ENCODE data around the gene PHC3. TPM values are rescaled to one million over a fixed set of nuclear protein-coding genes. Genes with fewer than 3 reads are reported as not detected.

The PHC3 gene
- total RNA-seq, 1 donor from 2014 or later, result 55.2 TPM

DNA sequence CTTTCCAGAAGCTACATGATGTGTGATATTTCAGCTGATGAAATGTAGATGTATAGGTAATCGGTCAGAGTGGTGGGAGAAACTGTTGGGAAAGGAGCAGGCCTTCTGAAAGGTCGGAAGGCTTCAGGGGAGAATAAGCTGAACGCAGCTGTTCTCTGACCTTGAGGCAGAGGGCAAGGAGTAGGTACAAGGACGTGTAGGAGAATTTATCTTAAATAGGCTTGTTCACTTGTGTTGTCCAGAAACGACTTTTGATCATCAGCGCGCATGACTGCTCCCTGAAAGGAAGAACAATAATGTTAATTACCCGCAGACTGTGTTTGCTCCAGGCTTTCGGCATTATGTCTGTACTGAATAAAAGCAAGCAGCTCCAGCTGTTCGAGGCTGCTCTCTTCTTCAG, 104.2 kb downstream of the PHC3 start:
- no peak for DNase-seq

DNA sequence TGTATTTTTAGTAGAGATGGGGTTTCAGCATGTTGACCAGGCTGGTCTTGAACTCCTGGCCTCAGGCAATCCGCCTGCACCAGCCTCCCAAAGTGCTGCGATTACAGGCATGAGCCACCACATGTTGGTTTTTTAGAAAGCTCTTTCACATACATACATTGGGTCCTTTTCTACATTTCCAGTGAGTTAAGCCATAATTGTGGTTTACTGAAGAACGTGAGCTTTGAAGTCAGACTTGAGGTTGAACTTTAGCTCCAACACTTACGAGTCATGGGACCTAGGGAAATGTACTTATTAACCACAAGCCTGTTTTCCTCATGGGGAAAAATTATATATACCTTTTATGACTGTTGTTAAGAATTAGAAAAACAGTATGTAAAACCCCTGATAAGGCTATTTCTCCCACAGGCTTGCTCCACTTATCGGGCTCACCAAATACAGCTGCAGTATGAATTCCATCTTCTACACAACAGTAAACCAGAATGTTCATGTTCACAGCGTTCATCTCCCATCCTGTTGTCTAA, 104.8 kb downstream of the PHC3 start:
- DNase-seq, result no peak

DNA sequence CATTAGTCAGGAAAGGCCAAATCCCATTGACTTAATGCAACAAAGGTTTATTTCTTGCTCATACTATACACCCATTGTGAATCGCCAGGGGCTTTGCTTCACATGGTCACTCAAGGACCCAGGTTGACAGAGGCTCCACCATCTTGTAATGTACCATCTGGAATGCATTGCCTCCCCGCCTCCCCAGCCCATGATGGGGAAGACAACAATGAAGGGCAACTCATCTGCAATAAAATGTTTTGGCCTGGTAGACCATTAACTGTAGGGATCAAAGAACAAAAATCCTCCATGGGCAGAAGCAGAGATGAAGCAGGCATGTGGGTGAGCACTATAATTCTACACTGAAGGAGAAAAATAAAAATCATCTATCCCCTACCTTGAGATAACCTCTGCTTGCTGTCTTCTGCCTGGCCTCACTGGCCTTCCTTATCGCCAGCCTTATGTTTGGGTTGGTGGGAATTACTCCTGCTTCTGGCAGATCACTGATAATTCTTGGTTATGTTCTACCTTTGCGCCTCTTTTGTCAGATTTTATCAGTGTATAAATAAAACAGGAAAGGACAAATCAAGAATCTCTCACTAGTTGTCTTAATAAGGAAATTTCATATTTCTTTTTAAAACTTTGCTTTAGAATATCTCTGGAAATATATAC, 106.0 kb downstream of the PHC3 start:
- no peak for DNase-seq

DNA sequence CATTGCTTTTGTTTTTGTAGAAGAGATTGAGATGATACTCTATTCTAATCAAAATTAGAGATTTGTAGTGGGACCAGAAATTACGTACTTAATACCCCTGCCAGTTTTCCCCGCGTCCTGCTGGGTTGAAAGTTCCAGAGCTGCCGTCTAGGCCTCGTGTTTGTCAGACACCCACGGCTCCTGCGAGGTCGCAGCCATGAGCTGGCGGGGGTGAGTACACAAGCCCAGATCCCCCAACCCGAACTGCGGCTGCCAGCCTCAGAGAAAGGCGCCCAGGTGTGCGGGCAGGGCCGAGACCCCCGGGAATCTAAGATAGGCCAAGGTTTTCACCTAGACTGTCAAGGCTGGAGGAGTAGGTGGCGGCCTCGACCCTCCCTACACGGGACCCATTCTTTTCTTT, 117.4 kb downstream of the PHC3 start:
- no peak for DNase-seq

DNA sequence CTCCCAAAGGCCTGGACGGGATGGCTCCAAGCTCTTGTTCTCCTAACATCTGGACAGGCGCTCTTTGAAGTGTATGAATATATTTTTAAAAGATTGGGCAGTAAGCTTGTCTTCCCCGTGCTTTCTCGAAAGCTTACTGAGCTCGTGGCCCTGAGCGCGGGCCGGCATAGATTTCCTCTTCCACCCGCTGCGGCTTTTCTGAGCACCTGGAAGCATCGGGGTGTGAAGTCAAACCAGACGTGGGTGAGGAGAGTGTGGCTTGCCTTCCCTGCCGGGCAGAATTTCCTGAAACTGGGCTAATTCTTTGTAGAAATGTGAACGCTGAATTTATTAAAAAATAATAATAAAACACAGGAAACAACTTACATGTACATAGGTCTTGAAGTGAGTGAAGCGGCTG, 117.8 kb downstream of the PHC3 start:
- no peak for DNase-seq

DNA sequence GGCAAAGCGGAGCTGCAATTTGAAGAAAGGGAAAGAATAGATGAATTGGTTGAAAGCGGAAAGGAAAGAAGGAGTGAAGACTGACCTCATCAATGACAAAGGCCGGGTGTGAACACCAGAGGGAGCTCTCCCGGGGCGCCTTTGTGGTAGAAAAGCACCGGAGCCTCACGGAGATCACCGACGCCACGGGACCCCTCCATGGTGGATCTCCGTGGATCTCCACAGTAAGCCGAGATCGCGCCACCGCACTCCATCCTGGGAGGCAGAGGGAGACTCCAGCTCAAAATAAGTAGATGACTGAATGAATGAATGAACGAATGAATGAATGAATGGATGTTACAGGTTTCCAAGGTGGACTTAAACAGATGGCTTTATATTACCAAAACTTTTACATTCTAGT, 118.8 kb downstream of the PHC3 start:
- no peak for DNase-seq

DNA sequence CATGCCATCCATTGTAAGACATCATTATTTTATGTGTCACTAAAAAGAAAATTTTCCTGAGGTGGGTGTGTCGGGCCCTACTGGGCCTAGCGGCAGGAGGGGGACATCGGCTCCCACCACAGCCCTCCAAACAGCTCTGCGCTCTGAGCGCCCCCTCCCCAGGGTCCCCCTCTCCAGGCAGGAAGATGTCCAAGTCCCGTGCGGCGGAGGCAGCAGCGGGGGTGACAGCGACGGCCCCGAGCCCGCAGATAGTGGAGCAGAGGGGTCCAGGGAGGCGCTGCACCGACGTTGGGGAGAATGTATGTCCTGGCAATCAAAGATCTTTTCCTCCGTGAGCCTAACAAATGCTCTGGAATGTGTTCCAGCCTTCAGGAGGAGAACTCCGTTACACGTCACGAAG, 119.5 kb downstream of the PHC3 start:
- DNase-seq, result no peak

DNA sequence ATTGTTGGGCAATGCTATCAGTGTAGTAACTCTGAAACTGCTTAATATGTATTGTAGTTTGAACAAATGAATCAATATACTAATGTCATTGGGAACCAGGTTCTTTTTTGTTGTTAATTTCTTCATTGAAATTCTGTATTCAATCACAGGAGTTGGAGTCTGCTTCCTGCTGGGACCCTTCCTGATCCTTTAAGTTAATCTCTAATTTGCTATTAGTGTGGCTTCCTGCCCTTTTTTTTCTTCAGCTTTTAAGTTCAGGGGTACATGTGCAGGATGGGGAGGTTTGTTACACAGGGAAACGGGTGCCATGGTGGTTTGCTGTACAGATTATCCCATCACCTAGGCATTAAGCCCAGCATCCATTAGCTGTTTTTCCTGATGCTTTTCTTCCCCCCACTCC, 122.1 kb downstream of the PHC3 start:
- DNase-seq, result no peak

DNA sequence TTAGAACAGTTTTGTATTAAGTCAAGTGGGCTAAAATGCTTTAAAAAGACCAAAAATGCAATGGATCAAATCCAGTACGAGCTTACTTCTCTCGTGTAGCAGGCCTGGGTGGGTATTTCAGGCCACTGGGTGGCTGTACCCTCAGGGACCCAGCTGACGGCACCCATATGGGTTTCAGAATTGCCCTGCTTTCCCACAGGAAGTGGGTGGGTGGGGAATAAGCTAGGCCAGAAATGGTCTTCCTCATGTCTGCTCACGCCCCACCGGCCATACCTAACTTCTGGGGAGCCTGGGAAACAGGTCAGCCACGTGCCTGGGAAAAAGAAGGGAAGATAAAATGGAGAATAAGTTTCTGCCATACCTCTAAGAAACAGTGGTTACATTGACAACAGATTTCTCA, 123.4 kb downstream of the PHC3 start:
- no peak for DNase-seq

DNA sequence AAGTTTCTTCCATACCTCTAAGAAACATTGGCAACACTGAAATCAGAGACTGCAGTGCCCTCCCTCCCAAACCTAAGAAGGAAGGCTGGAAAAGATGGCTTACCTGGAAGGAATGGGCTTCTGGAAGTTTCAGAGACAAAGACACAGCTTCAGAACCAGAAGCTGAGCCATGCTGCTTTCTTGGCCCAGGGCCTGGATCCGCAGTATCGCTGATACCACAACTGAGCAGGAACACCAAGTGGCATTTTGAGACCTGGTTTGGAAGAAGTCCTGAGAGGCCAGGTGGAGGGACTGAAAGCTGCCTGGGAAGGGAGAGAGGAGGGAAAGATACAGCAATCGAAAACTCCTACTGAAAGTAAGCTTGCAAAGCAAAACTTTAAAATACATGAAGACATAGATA, 124.0 kb downstream of the PHC3 start:
- DNase-seq, result no peak

DNA sequence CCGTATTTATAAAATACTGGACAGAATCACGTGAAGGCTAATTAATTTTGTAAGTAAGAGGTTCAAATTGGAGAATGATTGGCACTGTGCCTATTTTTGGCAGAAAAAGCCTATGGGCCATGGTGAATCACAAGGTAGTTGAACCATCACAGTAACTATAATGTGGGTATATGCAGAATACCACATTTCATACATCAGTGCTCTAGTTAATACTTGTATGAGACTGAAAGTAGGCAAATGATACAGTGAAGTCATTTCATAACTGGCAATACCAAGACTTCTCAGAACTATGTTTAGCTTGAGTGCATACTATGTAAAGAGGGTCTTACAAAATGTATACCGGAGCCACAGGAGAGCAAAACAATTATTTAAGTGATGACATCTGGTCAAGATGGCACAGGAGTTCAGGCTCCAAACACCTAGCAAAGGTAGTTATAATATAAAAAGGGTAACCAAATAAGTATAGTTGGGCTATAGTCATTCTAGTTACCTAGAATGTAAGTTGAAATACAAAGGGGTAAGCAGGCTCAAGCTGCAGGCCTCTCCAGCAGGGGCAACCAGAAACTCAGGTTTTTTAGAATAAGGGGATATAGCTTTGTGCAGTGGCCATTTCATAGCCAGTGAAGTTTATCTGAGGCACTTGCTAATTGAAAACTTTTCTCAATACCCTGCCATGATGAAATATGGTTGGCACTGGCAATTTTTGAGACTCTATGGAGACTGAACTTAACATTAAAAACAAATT, 124.7 kb downstream of the PHC3 start:
- no peak for DNase-seq

DNA sequence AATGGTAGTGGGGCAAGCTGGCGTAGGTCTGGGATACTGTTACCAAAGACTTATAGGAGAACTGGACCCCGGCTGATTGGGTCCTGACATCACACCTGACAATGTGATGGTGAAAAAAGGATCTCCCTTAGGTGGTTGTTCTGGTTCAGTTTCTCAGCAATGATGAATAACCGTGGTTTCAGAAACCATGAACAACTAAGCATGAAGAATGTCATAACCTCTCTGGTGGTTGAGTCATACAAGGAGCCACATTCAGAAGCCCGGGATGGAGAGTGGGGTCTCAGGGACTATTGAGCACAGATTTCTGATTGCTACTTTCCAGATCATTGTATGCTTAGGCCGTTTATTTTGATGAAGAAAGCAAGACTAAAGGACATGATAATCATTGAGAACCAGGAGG, 126.3 kb downstream of the PHC3 start:
- DNase-seq, result no peak

DNA sequence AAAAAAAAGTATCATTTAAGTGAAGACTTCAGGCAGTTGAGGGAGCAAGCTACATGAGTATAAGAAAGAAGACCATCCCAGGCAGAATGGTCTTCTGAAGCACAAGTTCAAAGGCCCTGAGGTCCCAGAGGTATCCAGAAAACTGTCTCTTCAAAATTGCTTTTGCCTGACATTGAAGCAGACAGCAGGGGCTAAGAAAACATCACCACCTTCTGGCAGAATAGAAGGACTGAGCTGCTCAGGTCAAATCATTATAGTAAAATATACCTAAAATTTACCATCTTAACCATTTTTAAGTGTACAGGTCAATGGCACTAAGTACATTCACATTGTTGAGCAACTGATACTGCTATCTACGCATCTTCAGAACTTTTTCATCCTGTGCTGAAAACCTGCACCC, 127.3 kb downstream of the PHC3 start:
- no peak for DNase-seq

DNA sequence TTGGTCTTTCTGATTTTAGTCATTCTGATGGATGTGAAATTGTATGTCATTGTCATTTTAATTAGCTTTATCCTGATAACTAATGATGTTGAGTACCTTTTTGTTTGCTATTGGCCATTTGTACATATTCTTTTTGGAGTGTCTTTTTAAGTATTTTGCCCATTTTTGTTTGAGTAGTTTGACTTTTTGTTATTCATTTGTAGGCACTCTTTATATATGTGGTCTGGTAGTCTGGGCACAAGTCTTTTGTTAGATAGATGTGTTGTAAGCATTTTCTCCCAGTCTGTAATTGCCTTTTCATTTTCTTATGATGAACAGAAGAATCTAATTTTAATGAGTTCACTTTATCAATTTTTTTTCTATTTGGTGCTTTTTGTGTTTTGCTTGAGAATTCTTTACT, 129.1 kb downstream of the PHC3 start:
- no peak for DNase-seq

DNA sequence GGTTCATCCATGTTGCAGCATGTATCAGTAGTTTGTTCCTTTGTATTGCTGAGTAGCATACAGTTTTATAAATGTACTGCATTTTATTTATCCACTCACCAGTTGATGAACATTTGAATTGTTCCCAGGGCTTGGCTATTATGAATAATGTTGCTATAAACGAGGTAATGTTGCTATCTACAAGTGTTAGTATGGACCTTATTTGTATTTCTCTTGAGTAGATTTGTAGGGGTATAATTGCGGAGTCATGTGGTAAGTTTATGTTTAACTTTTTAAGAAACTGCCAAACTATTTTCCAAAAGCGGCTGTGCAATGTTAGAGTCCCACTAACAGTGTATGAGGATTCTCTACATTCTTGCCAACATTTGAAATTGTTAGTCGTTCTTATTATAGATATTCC, 130.8 kb downstream of the PHC3 start:
- no peak for DNase-seq

DNA sequence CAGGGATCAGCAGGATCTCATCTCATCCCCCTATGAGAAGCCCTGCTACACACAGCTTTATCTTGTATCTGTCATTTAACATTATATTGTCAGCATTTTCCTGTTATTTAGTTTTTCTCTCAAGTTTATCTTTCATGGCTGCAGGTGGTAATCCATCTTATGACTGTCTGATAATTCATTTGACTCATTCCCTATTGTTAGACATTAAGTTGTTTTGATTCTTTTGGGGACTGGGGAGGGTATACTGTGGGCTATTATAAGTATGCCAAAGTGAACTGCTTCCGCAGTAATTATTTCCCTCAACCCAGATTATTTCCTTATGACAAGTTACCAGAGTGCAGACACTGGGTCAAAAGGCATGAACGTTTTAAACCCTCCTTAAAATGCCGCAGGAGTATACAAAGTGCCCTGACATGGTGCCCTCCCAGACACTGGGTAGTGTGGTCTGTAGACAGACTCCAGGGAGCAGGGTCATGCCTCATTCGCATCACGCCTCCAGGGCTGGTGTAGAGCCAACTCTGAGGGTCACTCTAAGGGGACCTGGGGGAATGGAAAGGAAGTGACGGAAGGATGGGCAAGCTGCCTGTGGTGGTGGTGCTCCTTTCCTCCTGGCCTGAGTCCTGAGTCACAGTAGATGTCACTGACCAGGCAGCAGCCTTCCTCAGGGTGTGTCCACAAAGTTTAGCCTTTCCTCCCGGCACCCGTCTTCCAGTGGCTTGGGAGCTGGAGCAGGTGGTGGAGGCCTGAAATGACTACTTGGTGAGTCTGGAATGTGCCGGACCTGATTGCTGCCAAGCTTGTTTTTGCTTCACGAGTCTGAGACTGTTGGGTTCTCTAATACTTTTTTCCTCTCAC, 132.2 kb downstream of the PHC3 start:
- DNase-seq, result no peak

DNA sequence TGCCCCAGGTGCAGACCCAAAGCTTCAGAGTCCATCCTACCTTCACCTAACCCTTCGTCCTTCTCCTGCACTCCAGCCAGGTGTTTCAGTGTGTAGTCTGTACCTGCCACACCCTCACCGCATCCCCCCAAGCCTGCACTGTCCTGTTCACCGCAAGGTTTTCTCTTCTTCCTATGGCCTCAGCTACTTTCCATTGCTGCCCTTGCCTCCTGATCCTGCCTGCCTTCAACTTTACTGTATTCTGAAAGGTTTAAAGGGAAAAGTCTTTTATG, 134.5 kb downstream of the PHC3 start:
- DNase-seq, result no peak

DNA sequence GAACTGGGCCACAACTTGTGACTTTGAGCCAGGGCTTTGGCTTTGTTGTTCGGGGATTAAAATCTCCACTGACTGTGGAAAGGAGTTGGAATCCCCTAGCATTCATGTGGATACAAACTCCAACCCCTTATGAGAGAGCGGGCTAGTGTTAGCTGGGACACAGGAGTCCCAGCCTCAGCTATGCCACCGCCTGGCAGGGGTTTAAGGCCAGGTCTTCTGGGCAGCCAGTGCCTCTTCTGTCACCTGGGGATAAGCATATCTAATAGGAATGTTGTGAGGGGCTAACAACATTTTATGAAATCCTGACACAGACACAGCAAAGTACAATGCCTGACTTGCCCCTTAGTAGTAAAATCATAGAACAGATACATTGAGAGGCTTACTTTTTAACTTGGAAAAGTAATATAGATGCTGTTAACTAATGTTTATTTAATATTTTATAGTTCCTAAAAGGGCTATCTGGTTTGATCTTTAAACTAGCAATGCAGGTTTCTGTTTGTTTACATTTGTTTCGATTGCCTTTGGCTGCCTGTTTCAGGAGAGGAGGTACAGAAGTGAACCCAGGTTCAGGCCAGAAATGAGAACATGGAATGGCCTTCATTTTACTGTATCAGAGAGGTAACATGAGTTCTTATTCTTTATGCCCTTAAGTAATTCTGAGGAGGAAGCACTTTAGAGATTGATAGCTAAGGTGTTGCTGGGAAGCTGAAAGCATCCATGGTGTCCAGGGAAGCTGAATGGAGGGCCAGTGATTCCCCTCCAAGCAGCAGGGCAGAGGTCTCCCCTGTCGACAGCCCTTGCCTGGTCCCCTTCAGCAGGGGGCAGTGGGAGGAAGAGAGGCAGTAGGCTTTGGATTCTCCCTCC, 135.0 kb downstream of the PHC3 start:
- DNase-seq, result no peak

DNA sequence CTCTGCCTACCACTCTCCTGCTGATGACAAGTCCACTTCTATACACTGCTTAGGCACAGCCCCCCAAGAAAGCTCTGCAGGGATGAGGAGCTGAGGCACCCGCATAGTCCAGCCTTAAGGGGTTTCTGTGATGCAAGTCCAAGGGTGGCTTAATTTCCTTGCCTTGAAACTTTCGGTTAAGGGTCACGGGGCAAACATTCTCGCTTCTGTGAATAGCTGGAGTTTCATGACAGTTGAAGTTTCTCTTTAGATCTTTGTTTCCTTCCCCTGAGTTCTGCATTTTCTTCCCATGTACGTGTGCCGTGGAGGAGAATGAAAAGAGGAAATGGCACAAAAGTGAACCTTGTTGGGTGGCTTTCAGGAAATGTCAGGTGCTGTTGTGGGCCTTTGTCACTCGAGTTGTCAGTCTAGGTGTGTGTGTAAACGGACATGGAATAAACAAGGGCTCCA, 136.7 kb downstream of the PHC3 start:
- DNase-seq, result no peak

DNA sequence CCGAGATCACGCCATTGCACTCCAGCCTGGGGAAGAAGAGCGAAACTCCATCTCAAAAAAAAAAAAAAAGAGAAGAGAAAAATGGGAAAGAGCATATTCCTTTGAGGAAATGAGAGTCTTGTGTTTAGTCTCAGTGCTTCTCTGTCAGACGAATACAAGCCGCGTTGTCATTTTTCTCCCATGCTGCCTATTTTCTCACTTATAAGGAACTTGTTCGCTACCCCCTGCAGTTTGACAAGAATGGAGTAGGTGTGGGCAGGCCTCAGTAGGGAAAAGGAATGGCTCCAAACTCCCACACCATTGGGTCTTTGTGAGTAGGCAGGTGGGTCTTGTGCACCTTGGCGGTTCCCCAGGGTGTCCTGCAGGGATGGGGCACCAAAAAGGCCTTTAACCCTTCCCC, 137.3 kb downstream of the PHC3 start:
- DNase-seq, result no peak

DNA sequence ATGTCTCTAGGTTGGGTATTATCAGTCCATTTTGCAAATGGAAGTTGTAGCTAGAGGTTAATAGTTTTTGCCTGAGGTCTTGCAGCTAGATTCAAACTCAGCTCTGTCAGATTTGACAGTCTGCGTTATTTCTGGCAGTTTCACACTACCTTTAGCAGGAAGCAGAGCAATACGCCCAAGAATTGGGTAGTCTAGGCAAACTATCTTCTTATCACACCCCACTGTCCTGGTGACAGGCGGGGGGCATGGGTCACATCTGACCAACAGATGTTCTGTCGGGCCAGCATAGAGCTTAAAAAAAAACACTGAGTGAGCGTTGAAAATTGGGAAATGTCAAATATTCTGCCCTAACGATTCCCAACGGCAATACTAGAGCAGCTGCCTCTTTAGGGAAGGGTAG, 138.0 kb downstream of the PHC3 start:
- DNase-seq, result no peak

DNA sequence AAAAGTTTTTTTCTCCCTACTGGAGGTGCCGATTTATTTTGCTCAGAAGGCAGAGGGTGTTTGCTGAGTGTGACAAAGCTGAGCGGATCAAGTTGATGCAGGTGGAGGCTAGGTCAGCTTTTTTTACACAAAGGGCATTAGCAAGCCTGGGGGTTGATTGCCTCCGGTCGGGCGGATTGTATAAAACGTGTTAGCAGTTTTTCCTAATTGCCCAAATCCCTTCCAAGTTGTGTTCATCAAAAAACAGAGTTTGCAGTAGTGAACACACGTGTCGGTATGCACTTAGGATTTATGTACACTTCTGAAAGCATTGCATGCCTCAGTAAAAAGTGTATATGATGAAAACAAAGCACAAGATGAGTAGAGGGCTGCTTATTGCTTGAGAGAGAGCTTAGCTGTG, 141.1 kb downstream of the PHC3 start:
- no peak for DNase-seq

Data from occipital lobe (tissue), 2 donors.